Fibroblast of peridontal ligament (primary cell): ENCODE data around the gene SLC4A7.
"Not testable (repeated sequence)": the region's sequence is repeated elsewhere in the genome, so short reads cannot be mapped to it uniquely, and the experiment has no call there.

Experiments
- DNase-seq: peaks from one replicate; pipeline ENCODE4 v3.0.0-alpha.2; 2010; ENCODE audit errors: extremely low read depth

Gene SLC4A7

DNA sequence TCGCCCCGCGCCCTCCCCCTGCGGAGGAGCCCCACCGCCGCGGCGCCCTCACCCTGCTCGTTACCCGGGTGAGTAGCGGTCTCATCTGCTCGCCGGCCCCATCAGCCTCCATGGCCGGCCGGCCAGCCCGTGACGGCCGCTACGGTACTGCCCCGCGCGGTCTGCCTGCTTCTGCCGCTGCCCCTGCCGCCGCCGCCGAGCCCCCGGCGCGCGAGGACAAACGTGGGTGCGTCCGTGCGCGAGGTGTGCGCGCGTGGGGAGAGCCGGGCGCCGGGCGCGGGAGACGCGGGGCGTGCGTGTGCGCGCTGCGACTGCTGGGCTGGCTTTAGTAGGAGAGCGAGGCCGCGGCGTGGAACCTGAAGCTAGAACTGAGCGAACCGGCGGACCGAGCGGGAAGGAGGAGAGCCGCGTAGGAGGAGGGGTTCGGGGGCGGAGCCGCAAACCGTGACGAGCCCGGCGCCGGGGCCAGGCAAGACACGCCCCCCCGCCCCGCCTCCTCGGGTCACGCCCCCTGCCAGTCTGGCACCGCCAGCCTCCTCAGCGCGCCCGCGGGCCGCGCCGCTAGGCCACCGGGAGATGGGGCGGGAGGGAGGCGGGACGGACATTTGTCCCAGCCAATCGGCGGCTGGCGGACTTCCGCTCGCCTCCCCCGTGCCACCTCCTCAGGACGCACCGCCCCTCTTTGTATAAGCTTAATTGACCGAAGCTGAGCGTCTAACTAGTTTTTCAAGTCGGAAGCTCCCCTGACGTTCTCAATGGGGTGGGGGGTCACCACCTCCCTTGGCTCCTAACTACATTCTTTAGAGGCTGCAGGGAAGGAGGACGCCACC lies at the start of gene SLC4A7:
Gene SLC4A7 (minus strand): TSS at position 370 of the 830 bp plus-strand sequence. CDS start 258 bp downstream, at position 112.
- DNase-seq: peak; percentile 91

DNA sequence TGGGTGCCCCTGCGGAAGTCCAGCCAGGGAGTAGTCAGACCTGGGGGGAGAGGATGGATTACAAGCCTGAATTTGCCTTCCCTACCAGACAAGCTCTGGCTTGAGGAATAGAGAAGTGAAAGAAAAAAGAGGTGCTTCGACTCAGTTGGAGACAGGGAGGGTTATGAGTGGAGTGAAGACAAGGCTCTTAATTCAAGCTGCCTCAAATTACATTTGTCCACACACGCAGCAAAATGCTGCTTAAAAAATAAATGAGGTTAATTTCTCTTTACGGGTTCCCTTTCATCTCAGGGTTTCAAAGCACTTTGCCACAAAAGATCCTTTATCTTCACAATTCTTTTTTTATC lies 49.0 kb upstream of the SLC4A7 start:
- DNase-seq: peak; percentile 43

DNA sequence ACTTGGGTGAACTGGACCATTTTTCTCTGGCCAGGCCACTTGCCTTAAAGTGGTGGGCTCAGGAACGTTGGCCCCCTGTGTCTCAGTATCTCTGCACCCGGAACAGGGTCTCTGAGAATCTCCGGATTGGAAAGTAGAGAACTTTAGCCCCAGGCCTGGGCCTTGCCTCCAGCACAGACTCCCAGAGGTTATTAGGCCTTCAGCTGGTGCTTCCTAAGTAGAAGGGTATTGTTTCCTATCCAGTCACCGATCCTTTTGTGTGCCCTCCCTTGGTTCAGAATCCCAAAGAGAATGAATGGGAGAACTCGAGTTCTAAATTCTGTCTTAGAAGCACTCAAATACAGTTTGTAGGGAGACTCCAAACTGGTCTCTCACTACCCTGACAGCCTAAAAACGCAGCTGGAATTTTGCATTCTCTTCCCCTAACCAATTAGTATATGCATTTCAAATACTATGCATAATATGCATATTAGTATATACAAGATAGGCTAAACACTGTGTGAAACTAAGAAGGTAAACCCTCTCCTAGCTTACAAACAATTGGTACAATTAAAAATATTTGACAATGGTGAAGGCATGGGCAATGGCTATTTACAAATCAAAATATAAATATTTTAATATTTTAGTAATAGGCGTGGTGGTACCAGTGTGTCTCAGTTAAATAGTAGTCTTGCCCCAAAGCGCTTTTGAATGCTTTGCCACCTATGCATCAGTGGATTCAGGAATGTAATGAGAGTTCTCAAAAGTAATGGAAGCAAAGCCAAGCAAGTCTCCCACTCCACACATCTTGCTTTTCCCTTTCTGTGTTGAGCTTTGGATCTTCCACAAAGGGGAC lies 48.5 kb upstream of the SLC4A7 start:
- no peak for DNase-seq

DNA sequence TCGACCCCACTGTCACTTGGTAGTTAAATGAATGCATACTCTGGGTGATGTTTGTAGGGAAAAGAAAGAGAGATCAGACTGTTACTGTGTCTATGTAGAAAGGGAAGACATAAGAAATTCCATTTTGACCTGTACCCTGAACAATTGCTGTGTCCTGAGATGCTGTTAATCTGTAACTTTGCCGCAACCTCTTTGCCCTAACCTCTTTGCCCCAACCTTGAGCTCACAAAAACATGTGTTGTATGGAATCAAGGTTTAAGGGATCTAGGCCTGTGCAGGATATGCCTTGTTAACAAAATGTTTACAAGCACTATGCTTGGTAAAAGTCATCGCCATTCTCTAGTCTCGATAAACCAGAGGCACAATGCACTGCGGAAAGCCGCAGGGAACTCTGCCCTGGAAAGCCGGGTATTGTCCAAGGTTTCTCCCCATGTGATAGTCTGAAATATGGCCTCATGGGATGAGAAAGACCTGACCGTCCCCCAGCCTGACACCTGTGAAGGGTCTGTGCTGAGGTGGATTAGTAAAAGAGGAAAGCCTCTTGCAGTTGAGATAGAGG lies 47.1 kb upstream of the SLC4A7 start:
- not testable (repeated sequence) for DNase-seq

DNA sequence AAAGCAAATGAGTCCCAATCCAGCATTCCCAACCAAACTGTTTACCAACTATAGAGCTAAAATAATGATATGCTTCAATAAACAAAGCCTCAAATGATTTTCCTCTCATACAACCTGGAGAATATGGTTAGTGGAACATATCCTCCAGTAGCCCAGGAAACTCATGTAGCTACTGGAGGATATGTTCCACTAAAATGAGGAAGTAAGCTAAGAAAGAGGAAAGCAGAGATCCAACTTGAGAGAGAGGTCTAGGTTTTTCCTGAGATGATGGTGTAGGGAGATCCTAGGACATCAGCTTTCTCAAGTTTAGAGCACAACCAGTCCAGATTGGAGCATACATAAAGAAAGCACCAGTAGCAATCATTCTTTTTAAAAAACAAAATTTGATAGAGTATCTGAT lies 44.6 kb upstream of the SLC4A7 start:
- DNase-seq: no peak

DNA sequence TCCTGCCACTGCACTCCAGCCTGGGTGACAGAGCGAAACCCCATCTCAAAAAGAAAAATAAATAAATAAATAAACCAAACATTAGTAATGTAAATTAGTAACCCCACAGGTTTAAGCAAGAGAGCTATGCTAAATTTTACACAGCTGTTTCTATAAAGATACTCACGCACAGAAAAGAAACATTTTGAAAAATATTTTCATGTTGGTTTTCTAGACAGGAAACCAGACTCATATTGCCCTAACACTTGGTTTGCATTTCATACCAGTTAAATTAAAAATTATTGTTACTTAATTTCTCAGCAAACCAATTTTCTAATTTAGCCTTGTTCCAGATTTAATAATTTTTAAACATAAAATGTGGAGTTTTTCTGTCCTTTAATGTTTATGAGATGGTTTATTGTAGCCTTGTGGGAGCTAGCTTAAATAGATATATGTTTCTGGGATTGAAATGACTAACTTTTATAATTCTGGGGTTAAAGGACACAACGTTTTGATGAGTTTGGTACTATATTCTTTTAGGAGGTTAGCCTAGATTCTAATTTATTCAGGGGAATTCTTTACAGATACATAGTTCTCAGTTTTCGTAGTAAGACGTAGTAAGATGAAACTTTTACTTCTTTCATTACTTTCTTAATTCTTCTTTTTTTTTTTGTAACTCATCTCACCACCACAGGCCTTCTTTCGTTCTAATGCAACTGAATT lies 42.6 kb upstream of the SLC4A7 start:
- DNase-seq: no peak

DNA sequence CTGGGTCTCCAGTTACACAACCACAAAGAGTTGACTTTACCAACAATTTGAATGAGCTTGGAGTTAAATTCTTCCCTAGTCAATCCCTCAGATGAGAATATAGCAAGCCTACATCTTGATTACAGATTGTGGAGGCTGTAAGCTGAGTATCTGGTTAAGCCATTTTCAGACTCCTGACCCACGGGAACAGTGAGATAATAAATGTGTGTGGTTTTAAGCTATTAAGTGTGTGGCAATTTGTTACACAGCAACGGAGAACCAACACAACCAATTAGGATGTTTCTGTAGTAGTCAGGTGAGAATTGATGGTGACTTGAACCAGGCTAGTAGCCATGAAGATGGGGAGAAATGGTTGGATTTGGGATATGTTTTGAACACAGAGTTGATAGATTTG lies 37.7 kb upstream of the SLC4A7 start:
- no peak for DNase-seq

DNA sequence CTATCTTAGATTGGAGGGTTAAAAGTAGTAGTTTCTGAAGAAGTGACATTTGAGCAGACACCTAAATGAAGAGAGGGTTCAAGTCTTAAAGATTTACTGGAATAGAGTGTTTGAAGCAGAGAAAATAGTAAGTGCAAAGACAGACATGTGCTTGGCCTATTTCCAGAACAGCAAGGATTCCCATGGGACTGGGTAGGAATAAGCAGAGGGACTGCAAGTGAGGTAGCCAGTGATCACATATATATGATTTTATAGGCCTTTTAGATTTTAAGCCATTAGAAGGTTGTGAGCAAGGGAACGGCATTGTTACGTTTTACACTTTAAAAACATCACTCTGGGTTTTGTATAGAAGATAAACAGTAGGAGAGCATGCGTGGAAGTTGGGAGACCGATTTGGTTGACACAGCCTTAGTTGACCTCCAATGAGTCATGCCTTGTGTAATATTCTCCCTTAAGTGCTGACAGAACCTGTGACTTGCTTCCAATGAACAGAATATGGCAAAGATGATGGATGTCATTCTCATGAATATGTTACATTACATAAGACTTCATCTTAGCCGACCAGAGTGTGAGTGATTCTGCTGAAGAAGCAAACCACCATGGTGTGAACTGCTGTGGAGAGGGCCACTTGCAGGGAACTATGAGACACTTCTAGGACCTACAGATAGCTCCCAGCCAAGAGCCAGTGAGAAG lies 37.1 kb upstream of the SLC4A7 start:
- peak; percentile 99 for DNase-seq

DNA sequence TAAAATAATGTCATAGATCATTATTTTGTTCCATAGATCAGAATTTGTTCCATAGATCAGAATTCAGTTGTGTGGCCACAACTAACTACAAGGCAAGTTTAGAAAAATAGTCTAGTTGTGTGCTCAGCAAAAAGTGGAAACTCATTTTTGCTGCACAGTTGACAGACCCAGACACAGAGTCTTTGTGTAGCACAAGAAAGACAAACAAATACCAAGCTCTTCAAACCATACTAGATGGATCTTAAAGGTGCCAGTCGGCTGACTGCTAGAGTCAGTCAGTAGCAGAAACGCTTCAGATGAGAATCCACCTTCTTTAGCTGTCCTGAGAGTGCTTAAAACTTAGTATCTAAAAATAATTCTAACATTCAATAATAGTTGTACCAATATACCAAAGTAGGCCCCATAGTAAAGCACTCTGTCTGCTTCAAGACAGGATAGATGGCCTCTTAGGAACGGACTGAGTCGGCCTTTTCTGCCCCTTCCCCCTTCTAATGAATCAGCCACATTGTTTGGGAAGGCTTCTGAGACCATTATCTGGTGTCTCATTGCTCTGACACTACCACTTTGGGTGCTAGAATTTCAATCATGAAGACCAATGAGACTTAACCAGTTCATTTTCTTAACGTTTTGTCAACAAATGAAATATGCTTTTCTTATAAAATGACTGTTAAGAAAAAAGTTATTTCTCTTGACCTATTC lies 27.7 kb upstream of the SLC4A7 start:
- DNase-seq: no peak

DNA sequence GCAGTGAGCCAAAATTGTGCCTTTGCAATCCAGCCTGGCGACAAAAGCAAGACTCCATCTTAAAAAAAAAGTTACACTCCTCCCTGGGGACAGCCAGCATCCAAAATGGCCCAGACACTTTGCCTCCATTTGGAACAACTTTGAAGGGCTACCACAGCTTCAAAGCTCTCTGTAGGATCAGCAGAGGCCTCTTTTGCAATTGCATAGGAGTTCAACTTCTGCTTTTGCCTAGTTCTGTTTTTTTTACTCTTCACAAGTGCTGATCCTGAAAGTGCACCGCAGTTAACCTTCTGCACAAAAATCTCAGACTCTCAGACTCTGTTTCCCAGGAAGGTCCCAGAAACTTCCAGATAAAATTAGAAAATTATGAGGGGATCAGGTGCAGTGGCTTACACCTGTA lies 25.2 kb upstream of the SLC4A7 start:
- no peak for DNase-seq

DNA sequence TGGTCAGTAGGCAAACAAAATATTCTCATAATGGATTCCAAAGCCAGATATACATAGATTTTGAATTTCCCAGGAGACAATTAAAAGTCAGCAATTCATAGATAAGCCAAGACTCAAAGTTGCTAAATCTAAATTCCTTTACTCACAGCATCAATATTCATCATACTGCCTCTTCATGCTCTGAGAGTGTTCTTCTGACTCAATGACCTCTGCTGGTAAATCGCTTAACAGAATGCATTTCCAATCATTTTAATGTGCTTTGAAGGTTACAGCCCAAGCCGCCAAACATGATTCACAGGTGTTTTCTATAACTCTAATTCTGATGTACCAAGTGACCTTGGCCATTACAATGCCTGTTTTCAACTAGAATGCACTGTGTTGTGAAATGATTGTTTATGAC lies 24.2 kb upstream of the SLC4A7 start:
- DNase-seq: no peak

DNA sequence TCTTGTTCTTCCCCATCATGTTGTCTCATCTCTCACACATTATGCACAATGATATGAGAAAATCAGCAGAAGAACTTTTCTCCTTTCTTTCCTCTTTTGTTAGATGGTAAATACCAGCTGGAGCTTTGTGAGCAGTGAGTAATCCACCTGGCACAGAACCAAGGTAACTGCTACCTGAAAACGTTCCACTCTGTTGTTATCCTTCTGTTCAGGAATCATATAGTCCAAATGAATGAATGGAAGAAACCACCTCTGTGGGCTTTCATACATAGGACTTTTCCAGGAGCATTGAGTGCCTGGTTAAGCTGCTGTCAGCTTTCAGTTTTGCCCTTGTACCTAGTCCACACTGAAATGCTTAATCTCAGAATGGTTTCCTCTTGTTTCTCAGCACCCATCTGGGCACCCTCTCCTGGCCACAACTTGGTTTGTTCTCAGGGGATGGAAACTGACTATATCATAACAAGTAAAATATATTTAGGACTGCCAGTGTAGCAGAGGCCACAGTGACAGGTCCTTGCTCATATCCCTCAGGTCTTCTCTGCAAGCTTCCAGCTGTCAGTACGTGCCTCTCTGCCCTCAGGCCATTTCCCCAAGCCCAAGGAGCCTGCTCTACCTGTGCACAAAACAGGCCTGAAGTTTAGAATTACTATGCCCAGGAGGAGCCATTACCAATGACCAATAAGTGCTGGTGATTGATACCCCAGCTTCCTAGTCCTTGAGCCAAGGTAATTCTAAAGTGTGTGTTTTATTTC lies 23.5 kb upstream of the SLC4A7 start:
- DNase-seq: no peak

DNA sequence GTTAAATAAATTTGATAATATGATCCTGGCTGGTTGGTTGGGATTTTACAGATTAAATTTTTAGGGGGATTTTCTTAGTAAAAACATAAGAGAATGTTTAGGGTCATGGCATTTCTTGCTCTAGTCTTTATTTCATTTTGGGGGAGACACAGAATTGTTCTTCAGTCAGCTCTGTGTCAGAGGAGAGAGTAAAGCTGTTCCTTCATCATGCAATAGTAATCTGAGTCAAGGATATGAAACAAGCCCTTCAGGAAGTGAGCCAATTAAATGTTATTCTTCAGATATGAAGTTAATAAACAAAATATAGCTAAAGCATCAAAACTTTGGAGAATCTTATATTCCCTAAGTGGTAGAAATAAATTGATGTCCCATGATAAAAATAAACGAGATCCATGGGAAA lies 22.9 kb upstream of the SLC4A7 start:
- no peak for DNase-seq

DNA sequence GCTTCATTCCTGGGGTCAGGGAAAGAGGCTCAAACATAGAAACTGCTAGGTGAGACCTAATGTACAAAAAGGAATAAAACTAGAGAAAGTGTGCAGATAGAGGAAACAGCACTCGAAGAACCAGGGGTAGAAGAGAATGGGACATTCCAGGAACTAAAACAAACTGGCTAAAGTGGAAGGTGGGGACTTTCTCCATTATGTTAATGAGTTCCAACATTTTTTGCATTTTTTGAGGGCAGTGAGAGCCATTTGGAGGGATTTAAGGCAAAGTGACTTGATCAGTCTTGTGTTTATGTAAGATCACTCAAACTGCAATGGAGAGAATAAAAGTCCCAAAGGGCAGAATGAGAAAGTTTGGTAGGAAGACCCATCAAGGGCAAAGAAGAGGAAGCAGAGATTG lies 20.6 kb upstream of the SLC4A7 start:
- DNase-seq: peak; percentile 40

DNA sequence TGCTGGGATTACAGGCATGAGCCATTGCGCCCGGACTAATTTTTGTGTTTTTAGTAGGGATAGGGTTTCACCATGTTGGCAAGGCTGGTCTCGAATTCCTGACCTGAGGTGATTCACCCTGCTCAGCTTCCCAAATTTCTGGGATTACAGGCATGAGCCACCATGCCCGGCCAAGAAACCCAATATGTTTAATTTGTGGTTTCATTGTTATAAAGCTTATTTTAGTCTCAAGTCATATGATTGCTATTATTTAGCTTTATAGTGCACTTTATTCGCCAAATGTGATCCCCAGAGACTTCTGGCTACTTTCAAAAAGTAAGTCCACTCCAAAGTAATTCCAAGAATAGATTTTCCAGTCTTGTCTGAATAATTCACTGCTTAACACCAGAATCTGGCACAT lies 19.3 kb upstream of the SLC4A7 start:
- peak; percentile 100 for DNase-seq

DNA sequence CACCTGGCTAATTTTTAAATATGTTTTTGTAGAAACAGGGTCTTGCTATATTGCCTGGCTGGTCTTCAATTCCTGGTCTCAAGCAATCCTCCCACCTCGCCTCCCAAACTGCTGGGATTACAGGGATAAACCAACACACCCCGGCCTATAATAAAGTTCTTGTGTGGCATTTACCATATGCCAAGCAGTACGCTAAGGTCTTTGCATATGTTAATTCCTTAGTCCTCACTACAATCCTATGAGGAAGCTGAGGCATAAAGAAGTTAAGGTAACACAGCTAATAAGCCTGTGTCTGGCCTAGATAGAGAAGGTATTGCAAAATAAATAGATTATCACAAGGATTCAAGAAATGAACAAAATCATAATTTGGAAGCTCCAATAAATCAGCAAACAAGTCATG lies 17.6 kb upstream of the SLC4A7 start:
- no peak for DNase-seq

DNA sequence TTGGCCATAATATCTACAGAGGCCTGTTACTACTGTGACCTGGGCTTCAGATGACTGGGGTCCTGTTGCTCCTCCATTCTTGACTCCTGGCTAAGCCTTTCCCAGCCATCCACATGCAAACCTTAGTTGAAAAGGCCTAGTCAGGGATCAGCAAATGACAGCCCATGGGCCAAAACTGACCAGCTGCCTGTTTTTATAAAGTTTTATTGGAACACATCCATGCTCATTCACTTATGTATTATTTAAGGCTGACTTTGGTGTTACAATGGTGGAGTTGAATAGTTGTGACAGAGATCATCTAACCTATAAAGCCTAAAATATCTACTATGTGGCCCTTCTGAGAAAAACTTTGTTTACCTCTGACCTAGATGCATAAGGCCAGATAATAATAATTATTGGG lies 16.8 kb upstream of the SLC4A7 start:
- no peak for DNase-seq

DNA sequence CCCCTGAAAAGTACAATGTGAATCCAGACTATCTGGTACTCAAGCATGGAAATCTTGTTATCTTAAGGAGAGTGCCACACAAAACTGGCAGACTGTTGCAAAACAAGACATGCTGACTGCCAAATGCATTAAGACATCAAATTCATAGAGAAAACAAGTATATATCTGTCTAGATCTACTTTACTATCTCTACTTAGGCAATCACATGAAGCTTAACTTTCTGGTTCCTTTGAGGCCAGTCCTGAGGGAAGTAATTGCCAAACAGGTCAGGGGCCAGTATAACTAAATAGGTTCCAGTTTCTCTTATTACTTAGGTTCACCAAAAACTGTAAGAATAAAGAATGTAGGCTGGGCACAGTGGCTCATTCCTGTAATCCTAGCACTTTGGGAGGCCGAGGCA lies 15.9 kb upstream of the SLC4A7 start:
- peak; percentile 71 for DNase-seq

DNA sequence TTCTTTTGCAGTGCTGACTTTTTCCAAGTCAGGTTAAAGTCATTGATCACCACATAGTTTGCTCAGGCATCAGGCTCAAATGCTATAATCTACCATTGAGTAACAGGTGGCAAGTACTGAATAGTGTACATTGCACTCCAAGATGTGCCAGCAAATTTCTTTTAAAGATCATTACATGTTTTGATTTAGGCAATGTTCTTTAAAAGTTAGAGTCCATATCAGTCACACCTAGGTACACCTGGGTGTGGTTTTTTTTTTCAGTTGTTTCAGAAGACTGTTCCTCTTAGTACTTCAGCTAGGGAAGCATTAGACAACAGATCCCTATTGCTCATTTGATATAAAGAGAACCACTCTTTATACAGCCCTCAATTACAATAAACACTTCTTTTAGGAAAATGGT lies 10.6 kb upstream of the SLC4A7 start:
- DNase-seq: no peak

DNA sequence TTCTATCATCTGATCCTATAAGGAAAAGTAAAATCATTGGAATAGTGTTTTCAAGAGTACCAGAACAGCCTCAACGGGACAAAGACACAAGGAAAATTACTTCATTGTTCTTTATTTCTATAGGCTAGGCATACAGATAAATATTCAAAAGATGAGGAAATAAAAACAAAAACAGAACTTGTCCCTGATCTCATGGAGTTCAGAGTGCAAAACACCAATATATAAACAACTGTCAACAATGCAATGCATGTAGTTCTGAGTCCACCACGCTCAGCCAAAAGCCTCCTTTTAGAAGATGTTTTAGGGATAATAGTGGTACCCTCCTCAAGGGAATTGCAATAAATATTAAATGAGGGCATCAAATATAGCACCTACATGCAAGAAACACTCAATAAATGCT lies 4.6 kb upstream of the SLC4A7 start:
- DNase-seq: no peak
